HG03175 (cell line): Measurements from ENCODE around the gene CTSL.

ENCODE experiments used
- ATAC-seq: cut with Tn5 transposase; IDR thresholded peaks from one replicate; pipeline ENCODE4 v1.9.1; 2021; ENCODE audit warnings: mild to moderate bottlenecking, moderate library complexity; ENCODE audit not compliant: unreplicated experiment

CTSL gene

GRCh38 chr9:87725900-87726709 is at the start of gene CTSL:
Gene CTSL, plus strand, starts transcription at chr9:87726119. Its CDS starts 1,485 bp downstream, at chr9:87727604.
- no peak for ATAC-seq

DNA sequence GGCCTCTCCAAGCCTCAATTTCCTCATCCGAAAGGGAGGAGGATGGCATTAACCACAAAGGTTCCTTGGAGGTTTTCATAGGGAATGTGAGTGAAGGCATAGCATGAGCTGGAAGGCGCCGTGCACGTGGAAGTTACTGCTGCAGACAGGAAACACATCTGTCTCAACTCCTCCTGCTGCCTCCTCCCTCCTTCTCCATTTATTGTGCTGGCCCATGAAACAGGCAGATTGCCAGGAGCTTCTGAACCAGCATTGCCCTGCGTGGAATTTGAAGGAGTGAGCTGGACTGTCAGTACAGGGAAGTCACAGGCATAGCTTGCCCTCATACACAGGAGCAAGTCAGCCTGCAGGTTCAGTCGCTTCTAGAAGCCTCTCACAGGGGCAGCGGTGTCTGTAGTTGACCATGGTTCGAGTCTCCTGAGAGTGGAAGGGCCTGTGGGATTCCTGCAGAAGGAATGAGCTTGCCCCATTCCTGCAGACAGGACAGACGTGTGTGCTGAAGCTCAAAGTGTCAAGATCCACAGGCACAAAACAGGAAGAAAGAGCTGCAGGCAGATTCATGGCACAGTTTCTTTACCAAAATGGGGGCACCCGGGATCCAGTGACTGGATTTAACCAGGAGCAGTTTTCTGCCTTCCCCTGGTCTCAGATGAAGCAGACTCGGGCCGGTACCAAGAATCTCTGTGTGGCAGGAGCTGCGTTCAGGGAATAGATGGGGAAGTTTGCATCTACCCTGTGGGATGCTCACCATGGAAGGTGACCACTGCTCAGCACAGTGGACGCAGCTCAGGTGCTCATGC is 48.7 kb upstream of the CTSL start:
- ATAC-seq: no peak

- ATAC-seq: no peak
Measured at GRCh38 chr9:87677776-87678587, 47.9 kb upstream of the CTSL start.

GRCh38 chr9:87678650-87679355 is 47.1 kb upstream of the CTSL start:
- ATAC-seq: no peak

GRCh38 chr9:87681271-87682061 is 44.5 kb upstream of the CTSL start:
- ATAC-seq: no peak

DNA sequence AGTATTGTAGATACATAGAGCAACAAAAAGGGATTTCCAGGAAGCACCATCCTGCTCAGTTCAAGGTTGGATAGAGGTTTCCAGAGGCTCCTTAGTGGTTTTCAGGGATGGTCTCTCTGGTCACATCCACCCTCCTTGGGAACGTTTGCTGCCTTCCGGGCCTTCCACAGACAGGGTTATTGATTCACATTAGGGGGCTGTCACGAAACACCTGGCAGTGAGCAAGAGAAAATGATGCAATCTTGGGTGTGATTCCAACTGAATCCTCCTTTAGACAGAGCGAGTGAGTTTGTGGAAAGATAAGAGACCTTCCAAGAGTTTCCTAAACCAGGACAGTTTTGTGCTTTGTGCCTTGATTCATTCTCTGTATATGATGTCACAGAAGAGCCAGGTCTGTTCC is 43.8 kb upstream of the CTSL start:
- ATAC-seq: no peak

DNA sequence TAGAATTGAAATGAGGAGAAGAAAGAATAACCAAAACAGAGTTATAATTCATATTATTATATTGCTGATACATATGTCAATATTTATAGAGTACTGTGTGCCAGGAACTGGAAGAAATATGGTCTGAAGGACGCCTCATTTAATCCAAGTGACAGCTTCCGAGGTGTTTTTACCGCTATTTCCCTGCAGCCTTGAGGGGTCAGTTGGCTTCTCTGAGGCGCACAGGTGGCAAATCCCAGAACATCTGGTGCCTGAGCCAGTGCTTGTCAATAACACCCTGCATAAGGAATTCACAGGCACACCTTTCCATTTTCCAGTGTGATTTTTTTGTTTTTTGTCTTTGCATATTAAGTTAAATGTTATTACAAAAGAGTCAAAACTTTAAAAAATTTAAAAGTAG is 43.3 kb upstream of the CTSL start:
- no peak for ATAC-seq

- no peak for ATAC-seq
Measured at GRCh38 chr9:87683751-87684626, 41.9 kb upstream of the CTSL start.

DNA sequence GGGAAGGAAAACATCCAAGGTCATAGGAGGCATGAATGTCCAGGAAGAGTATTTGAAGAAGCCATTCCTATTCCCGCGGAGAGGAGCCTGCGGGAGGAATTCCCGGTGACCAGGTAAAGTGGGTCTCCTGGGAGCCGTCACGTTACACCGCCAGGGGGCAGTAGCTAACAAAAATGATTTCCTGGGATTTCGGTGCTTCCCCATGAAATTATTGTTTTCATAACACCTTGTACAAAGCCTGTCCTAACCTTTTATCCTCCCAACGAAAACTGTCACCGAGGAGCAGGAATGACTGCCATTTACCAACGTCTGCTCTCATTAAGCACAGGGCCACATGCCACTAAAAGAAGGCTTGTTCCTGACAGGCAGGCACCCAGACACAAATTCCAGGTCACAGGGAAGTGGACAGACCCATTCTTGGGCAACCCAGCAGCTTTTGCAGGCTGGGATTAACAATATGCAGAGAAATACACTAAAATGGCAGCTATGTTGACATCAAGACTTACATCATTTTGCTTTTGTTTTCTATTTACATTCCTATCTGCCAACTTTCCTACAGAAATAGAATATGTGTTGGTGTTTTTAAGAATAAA is 41.2 kb upstream of the CTSL start:
- ATAC-seq: no peak

GRCh38 chr9:87685441-87685840 is 40.5 kb upstream of the CTSL start:
- ATAC-seq: no peak

DNA sequence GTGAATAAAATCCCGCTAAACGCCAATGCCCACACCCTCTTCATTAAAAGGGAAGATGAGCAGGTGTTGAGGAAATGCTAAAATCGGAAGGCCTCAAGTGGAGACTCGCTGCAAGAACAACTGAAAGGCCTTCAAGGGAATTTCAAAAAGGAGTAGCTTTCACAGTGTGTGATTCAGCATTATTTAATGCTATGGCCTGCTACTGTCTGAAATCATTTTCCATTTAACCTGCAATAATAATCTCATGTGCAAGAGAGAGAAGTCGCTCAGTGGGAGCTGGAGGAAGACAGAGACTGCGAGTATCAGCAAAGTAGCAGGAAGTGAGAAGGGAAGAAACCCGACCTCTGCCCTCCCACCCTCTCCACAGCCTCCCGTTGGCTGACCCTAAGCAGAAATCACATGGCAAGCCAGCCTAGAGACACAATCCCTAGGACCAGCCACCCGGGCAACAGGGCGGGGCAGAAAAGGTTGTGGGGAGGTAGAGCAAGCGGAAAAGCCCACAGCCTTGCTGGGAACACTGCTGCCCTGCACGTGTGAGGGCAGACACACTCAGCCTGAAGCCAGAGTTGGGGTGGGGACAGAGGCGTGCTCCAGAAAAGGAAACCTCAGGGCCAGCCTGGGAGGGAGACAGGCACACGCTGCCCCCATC is 39.9 kb upstream of the CTSL start:
- no peak for ATAC-seq

- no peak for ATAC-seq
Measured at GRCh38 chr9:87686520-87687090, 39.3 kb upstream of the CTSL start.

DNA sequence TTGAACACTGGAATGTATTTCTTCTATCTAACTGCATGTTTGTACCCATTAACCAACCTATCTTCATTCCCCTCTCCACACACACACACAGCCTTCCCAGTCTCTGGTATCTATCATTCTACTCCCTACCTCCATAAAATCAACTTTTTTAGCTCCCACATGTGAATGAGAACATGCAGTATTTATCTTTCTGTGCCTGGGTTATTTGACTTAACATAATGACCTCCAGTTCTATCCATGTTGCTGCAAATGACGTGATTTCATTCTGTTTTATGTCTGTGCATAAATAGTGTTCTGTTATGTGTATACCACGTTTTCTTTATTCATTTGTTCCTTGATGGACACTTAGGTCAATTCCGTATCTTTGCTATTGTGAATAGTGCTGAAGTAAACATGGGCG is 38.7 kb upstream of the CTSL start:
- no peak for ATAC-seq

DNA sequence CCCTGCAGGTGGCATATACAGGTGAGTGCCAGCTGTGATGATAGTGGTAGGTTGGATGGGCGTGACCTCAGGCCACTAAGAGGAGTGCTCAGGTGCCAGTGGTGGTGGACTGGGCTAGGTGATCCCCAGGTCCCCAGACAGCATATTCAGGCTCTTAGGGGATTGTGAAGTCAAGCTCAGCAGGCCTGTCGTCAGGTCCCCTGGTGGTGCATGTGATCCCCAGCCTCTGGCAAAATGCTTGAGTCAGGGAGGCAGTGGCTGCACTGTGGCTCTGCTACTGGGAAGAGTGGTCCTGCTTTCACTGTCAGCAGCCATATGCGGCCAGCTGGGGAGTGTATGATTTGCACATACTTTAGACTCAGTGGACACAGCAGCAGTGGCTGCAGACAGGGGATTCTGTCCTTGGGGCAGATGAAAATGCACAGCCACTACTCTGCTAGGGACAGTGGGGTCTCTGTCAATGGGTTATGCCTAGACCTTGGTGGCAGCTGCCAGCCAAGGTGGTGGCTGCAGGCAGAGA is 31.6 kb upstream of the CTSL start:
- no peak for ATAC-seq

GRCh38 chr9:87695523-87695922 is 30.4 kb upstream of the CTSL start:
- no peak for ATAC-seq

- ATAC-seq: no peak
Measured at GRCh38 chr9:87696641-87697040, 29.3 kb upstream of the CTSL start.

DNA sequence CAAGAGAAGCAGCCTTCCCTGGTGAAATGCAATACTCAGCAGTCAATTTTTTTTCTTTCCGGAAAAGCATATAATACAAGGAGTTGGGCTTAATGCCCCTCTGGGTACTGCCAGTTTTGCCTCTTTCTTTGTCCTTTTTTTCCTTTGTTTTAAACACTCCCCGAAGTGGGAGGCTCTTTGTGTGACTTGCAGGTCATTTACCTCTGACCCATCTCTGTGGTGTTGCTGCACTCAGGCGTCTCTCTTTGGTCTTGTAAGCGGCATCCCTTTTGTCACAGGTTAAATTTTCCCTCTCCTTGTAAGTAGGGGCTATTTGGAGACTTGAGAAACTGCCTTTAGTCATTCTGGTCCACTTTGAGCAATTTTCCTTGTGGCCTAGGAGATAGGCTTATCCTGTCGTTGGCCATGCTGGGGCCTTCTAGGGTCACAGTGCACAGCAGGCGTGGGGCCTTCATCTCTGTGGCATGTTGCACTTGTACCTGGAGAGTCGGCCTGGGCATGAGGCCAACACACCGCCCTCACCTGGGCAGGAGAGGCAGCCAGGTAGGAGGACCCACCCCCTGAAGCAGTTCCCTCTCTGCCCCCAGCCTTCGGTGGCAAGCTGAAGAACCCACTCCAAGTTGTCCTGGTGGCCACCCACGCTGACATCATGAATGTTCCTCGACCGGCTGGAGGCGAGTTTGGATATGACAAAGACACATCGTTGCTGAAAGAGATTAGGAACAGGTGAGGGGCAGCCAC is 27.7 kb upstream of the CTSL start:
- ATAC-seq: no peak
